Aorta (tissue), 5 donors: ENCODE results near the gene PCDHAC2. TPM values are rescaled to one million over a fixed set of nuclear protein-coding genes. Genes with fewer than 3 reads are reported as not detected.
A peak's percentile ranks its signal among the peaks of the same experiment; 100 is the strongest.

ENCODE experiments used
- ATAC-seq: fragments of 200-7000 bp; cut with Tn5 transposase; one replicate; pipeline ENCODE4 v1.9.1; 2022; ENCODE audit warnings: moderate library complexity; ENCODE audit not compliant: low FRiP score
- DNase-seq, 2 donors: peaks; one replicate each; pipeline ENCODE4 v3.0.0-alpha.2; 2020
- H3K27ac ChIP-seq, 2 donors: one replicate each; pipeline ENCODE4 v1.5.1; 2013; ENCODE audit warnings: low read length in 2 of 2, mild to moderate bottlenecking in 2 of 2, moderate library complexity in 2 of 2, control low read depth in 1 of 2, inconsistent platforms in 1 of 2, low read depth in 1 of 2
- H3K27me3 ChIP-seq, 2 donors: one replicate each; pipeline ENCODE4 v1.6.1; 2013; ENCODE audit warnings: control low read depth in 1 of 2, low read length in 1 of 2, mild to moderate bottlenecking in 1 of 2, moderate library complexity in 1 of 2; ENCODE audit not compliant: insufficient read depth in 2 of 2, control insufficient read depth in 1 of 2
- H3K36me3 ChIP-seq, 2 donors: one replicate each; pipeline ENCODE4 v1.6.1; 2013; ENCODE audit warnings: control low read depth in 1 of 2, low read length in 1 of 2, mild to moderate bottlenecking in 1 of 2; ENCODE audit not compliant: insufficient read depth in 2 of 2, control insufficient read depth in 1 of 2
- H3K4me1 ChIP-seq, 2 donors: one replicate each; pipeline ENCODE4 v1.6.1; 2013; ENCODE audit warnings: low read length in 2 of 2, control low read depth in 1 of 2, mild to moderate bottlenecking in 1 of 2, moderate library complexity in 1 of 2; ENCODE audit not compliant: insufficient read depth in 2 of 2, control insufficient read depth in 1 of 2
- H3K4me3 ChIP-seq, 2 donors: one replicate each; pipeline ENCODE4 v1.5.1; 2013; ENCODE audit warnings: low read length in 2 of 2, control low read depth in 1 of 2, mild to moderate bottlenecking in 1 of 2
- H3K9me3 ChIP-seq: one replicate; pipeline ENCODE4 v1.6.1; 2013; ENCODE audit warnings: mild to moderate bottlenecking, low read length; ENCODE audit not compliant: control insufficient read depth
- WGBS, 2 donors: extraction: QIAGEN DNeasy Blood & Tissue Kit; methylation state at CpG; one replicate each; pipeline ENCODE4 v1.1.7; 2013; 5-methylcytosine and 5-hydroxymethylcytosine counted together
- intact Hi-C, 2 donors: fragments of 100-400 bp; cut with DNase I; formaldehyde crosslinking; loops; one replicate each; pipeline versions ENCODE4 v1.14.2 to v1.15.0; 2022
- polyA plus RNA-seq, 2 donors: library from polyadenylated mRNA; stranded (reverse); fragments of 200-250 nt; gene quantifications; one replicate each; pipeline ENCODE4 v1.2.3, GENCODE V29; 2013
- total RNA-seq, 2 donors: library from RNA; stranded (reverse); fragmentation: NEBNext Ultra II Directional; extraction: Animal tissue kit (Norgen Biotek cat#: 25700); gene quantifications; one replicate each; pipeline ENCODE4 v1.2.1, GENCODE V29; 2021
- donor health status: healthy with polysubstance abuse.
- donor health status: Bipolar disorder and iron deficiency.
- donor health status: DM: no; HTN: no; CAD: no.
- donor health status: DM: no; HTN: no; CAD: no.
- donor health status: DM: yes; HTN: yes; CAD: no.

Gene PCDHAC2
- total and polyA plus RNA-seq, 4 donors, result 0.25 to 1.9 (median 0.96) TPM

DNA sequence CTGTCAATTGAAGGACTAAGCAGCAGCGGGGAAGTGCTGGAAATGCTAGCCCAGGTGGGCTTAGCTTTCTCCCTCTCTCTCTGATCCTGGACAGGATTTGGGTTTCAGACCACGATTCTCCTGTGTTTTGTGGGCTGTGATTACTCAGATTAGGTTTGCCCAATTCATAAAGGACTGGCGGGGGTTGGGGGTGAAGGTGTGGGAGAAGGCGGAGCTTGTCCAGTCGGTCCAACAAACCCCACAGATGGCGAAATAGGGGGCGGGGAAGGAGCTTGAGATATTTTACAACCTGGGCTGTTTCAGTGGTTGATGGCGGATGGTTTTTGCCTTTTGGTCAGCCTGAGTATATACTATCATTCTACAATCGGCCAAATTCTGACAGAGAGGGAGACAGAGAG is 35.2 kb downstream of the PCDHAC2 start:
- H3K36me3 ChIP-seq, result no peaks in the 10 kb centered on the region
- no peak overlapping the region for H3K4me3 ChIP-seq
- no peak for DNase-seq
- intact Hi-C loops, result no loop called here
- H3K4me1 ChIP-seq, result no peaks in the 10 kb centered on the region
- H3K27ac ChIP-seq, result no peak overlapping the region
- no peak for ATAC-seq
- no peaks in the 10 kb centered on the region for H3K9me3 ChIP-seq
- WGBS, 2 donors, result 2 to 4% methylated on average over 9 of the region's 9 CpGs
- no peaks in the 10 kb centered on the region for H3K27me3 ChIP-seq

DNA sequence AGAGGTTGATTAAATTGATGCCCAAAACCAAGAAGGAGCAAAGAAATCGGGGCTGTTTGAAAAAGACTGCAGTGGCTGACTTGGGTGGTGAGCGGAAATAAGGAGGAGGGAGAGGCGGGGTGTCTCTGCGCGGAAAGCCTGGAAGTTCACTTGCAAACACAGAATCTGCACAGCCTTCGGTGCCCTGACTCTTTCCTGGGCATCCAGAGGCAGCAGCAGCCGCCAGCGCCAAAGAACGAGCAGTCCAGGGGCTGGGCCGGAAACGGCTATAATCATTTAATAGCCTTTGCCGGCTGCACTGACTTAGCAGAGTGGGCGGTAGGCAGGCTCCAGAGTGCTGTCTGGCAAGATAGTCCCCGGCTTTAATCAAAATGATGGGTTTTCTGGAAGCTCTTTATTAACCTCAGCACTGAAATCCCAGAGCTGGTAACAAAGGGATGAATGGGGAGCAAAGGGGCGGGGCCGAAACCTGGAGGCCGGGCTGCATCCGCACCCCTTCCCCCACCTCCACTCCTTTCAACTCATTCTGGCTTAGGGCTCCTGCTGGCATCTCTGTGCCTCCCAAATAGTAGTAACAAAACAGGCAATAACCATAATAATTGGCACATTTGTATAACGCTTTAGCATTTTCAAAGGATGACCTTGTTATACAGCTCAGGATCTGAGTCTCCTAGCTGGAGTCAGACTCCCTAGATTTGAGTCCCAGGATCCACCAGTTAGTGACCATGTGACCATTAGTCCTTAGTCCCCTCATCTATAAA is 35.7 kb downstream of the PCDHAC2 start:
- 2 to 3% methylated on average over 19 of the region's 19 CpGs for WGBS, 2 donors
- Histone ChIP-seq H3K27ac (no peak overlapping the region), H3K4me3 (peak overlapping the region in 1 of 2 donors; percentile 37), H3K36me3 (no peaks in the 10 kb centered on the region), H3K4me1 (no peaks in the 10 kb centered on the region), H3K27me3 (no peaks in the 10 kb centered on the region), H3K9me3 (no peaks in the 10 kb centered on the region)
- intact Hi-C loops, result no loop called here
- DNase-seq (peak in 1 of 2 donors; percentile 49), ATAC-seq (peak; percentile 38)

DNA sequence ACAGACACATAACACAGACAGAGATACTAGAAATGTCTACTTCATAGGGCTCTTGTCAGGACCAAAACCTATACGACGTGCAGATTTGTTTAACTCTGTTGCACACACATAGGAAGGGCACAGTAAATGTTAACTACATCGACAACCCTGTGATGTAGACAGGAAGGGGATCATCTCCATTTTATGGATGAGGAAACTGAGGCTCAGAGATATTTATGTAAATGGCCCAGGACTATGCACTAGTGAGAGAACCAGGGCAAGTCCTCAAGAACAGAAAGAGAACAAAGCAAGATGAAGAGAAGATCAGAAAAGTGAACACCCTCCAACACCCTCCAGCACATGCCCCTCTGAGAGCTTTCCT is 36.3 kb downstream of the PCDHAC2 start:
- H3K36me3 ChIP-seq, result no peaks in the 10 kb centered on the region
- no peaks in the 10 kb centered on the region for H3K9me3 ChIP-seq
- ATAC-seq (no peak), DNase-seq (no peak)
- H3K27me3 ChIP-seq, result no peaks in the 10 kb centered on the region
- intact Hi-C loops, result no loop called here
- no peak overlapping the region for H3K27ac ChIP-seq
- no peaks in the 10 kb centered on the region for H3K4me1 ChIP-seq
- H3K4me3 ChIP-seq, result no peak overlapping the region
- WGBS, 2 donors, result 49 to 50% methylated on average over 3 of the region's 3 CpGs

DNA sequence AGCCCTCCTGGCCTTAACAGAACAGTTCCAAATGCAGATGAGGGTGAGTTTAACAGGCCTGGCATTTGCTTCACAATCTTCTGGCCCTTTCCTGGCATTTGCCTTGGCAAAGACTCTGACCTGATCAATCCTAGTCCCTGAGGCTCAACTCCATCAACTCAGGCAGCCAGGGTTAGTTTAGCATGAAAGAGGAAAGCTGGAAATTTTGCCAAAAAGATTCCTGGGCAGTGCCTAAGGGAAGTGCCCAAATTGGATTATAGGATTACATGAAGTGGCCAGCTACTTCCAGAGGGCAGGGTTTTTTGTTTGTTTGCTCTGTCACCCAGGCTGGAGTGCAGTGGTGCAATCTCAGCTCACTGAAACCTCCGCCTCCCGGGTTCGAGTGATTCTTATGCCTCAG is 36.8 kb downstream of the PCDHAC2 start:
- no peaks in the 10 kb centered on the region for H3K36me3 ChIP-seq
- H3K27me3 ChIP-seq, result no peaks in the 10 kb centered on the region
- no peak overlapping the region for H3K27ac ChIP-seq
- 93 to 98% methylated on average over 3 of the region's 3 CpGs for WGBS, 2 donors
- no peak overlapping the region for H3K4me3 ChIP-seq
- H3K4me1 ChIP-seq, result no peaks in the 10 kb centered on the region
- DNase-seq, result no peak
- H3K9me3 ChIP-seq, result no peaks in the 10 kb centered on the region
- ATAC-seq, result no peak
- intact Hi-C loops, result no loop called here

DNA sequence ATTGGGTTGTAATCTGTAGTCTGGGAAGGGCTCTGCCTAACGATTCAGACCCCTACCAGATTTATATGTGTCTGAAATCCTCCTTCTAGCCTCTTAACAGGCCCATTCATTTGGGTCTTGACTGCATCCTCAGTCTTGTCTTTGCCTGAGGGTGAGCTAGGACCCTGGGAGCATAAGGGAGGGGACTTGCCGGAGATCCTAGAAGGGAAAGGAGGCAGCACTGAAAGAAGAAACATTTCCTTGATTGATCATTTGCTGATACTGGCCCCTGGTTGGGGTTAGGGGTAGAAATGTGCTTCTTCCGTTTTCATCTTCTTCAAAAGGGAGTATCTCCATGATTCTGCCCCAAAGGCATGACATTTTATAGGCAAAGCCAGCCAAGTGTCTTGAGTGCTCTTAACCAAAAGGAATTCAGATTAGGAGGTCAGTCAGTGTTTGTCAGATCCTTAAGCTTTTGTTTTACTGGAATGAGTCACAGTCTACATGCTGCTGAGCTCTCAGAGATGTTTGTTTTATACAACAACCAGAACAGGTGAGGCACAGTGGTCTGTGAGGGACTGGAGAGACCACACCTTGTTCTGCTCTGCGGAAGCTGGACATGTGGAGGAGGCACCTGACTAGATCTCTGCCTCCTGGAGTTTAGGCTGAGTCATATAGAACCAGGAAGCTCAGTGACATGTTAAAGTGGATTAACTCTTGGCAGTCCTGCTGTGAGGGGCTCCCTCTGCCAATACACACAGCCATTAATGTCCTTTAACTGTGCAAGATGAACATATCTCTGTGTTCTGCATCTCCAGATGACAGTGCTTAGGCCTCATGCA is 37.7 kb downstream of the PCDHAC2 start:
- Histone ChIP-seq H3K9me3 (no peaks in the 10 kb centered on the region), H3K27me3 (no peaks in the 10 kb centered on the region), H3K4me3 (no peak overlapping the region), H3K4me1 (no peaks in the 10 kb centered on the region), H3K27ac (no peak overlapping the region), H3K36me3 (no peaks in the 10 kb centered on the region)
- no peak for DNase-seq
- no peak for ATAC-seq
- intact Hi-C loops, result no loop called here
- 26 to 46% methylated on average over 4 of the region's 4 CpGs for WGBS, 2 donors

DNA sequence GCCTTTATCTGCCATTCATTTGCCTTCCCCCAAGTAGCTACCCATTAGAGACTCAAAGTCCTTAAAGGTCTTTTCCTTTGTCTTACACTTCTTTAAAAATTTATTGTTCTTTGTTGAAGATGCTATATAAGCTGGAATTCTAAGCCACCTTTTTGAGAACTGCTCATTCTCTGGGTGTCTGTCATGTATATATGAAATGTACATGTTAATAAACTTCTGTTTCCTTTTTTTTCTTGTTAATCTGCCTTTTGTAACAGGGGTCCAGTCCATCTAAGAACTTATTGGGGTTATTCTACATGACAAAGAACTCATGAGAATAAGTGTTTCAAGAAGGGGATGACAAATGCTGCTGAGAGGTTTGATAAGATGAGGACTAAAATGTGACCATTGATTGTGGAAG is 41.5 kb downstream of the PCDHAC2 start:
- H3K36me3 ChIP-seq, result no peaks in the 10 kb centered on the region
- intact Hi-C loops, result no loop called here
- H3K27ac ChIP-seq, result no peak overlapping the region
- no peaks in the 10 kb centered on the region for H3K27me3 ChIP-seq
- DNase-seq (no peak), ATAC-seq (no peak)
- H3K4me3 ChIP-seq, result no peak overlapping the region
- H3K4me1 ChIP-seq, result no peaks in the 10 kb centered on the region
- no peaks in the 10 kb centered on the region for H3K9me3 ChIP-seq

DNA sequence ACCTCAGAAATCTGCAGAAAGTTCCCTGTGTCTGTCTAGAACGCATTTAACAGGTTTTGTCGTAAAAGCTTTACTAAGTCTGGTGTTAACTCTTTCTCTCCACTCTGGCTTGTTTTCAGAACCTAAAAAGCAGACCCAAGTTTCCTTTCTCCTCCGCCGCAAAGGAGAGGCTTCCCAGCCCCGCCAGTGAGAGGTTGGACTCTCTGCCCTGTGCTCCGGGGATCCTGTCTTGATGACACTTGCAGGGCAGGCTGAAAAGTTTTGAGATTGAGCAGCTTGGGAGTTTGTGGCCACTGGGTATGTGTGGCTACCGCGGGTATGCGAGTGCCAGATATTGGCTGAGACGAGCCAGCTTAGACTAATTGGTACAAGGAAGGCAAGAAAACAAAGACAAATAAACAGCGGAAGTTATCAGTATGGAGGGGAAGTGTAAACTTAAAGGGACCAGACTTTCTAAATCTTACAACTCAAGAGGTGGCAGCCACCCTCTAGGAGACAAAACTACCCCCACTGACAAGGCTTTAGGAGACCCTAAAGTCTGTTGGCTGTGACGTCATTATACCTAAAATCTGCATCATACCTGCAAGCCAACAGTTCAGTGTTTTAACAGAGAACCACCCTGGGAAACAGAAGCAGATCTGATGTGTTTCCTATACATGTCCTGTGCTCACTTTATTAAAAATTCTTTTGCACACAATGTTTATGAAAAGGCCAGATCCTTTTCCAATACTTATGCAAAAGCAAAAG is 43.9 kb downstream of the PCDHAC2 start:
- Histone ChIP-seq H3K9me3 (no peaks in the 10 kb centered on the region), H3K27ac (no peak overlapping the region), H3K36me3 (no peaks in the 10 kb centered on the region), H3K27me3 (no peaks in the 10 kb centered on the region), H3K4me3 (no peak overlapping the region), H3K4me1 (no peaks in the 10 kb centered on the region)
- no peak for DNase-seq
- intact Hi-C loops, result no loop called here
- 37 to 43% methylated on average over 12 of the region's 12 CpGs for WGBS, 2 donors
- no peak for ATAC-seq

DNA sequence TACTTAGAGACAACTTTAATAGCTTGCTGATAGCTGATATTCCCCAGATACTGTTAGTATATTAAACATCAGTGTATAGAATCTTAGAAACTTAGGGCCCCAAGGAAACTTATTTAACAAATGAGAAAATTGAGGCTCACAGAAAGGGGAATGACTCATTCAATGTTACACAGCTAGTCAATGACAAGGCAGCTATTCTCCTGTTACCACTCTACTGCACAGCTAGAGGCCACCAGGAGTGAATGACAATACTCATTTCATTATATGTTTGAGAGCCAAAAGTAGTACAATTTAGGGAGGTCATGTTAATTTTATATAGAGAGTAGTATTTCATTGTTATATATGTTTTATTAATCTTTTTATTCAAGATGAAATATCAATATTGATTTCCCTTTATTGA is 51.7 kb downstream of the PCDHAC2 start:
- no peak overlapping the region for H3K27ac ChIP-seq
- DNase-seq (no peak), ATAC-seq (no peak)
- no peaks in the 10 kb centered on the region for H3K27me3 ChIP-seq
- no peaks in the 10 kb centered on the region for H3K4me1 ChIP-seq
- H3K4me3 ChIP-seq, result no peak overlapping the region
- no peaks in the 10 kb centered on the region for H3K36me3 ChIP-seq
- H3K9me3 ChIP-seq, result no peaks in the 10 kb centered on the region
- intact Hi-C loops, result no loop called here
